AG10803 (cell line): ENCODE measurements around the gene FAM131C.

Experiments
- DNase-seq: peaks from one replicate; pipeline ENCODE4 v3.0.0; 2010; ENCODE audit warnings: low read depth
- H3K4me3 ChIP-seq: 2 replicates; pipeline ENCODE4 v1.5.1; 2011; ENCODE audit warnings: mild to moderate bottlenecking, low read length, control low read depth
- TF ChIP-seq, protein P1 (sequence below): conservative IDR thresholded peaks from 2 replicates; pipeline ENCODE4 v1.5.1; 2011; ENCODE audit warnings: mild to moderate bottlenecking, low read length, control low read depth, inconsistent platforms

The FAM131C gene

DNA sequence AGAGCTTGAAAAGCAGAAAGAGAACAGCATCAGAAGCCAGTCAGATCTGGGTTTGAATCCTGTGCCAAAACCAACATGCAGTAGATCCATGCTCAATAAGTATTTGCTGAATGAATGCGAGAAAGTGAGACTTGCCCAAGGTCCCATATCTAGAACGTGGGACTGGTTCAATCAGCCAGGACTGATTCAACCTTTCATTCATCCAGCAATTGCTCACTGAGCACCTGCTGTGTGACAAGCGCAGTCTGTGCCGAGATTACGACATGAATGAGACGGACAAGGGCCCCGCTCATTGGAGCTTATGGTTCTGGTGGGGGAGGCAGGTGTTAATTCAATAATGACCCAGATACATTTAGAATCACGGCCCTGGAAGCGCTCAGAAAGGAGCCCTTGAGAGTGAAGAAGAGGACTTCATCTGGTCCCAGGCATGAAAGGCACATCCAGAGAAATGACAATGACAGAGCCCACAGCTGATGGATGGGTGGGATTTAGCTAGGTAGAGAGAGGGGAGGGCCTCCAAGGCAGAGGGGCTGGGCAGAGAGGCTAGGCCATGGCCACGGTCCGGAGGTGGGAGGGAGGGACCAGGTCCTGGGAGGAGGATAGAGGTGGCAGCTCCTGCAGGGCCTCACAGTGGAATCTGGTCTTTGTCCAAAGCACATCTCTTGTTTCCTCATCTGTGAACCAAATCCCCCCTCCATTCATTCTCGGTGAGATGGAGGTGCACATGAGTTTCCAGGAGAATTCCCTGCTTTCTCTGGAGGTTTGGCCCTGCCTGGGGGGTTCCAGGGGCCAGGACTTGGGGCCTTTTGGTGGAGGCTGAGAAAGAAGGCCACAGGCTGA is 4.2 kb upstream of the FAM131C start:
- DNase-seq: no peak
- no peak overlapping the region for H3K4me3 ChIP-seq
- TF ChIP-seq, protein P1, sequence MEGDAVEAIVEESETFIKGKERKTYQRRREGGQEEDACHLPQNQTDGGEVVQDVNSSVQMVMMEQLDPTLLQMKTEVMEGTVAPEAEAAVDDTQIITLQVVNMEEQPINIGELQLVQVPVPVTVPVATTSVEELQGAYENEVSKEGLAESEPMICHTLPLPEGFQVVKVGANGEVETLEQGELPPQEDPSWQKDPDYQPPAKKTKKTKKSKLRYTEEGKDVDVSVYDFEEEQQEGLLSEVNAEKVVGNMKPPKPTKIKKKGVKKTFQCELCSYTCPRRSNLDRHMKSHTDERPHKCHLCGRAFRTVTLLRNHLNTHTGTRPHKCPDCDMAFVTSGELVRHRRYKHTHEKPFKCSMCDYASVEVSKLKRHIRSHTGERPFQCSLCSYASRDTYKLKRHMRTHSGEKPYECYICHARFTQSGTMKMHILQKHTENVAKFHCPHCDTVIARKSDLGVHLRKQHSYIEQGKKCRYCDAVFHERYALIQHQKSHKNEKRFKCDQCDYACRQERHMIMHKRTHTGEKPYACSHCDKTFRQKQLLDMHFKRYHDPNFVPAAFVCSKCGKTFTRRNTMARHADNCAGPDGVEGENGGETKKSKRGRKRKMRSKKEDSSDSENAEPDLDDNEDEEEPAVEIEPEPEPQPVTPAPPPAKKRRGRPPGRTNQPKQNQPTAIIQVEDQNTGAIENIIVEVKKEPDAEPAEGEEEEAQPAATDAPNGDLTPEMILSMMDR: no peak

DNA sequence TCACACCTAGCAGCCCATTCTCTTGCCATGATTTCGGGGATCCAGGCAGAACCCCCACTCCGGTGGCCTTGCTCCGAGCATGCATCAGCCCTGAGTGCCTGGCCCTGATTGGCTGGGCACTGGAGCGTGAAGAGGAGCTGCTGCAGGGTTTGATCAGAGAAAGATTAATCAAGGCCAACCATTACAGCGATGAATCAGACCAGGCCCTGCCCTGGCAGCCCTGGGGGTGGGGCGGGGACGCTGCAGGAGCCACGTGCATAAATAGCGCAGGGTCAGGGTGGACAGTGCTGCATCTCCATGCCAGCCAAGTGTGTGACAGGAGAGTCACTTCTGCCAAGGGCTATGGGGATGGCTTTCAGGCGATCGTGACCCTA is 3.4 kb upstream of the FAM131C start:
- H3K4me3 ChIP-seq: no peak overlapping the region
- TF ChIP-seq, protein P1: no peak
- DNase-seq: peak; percentile 40

DNA sequence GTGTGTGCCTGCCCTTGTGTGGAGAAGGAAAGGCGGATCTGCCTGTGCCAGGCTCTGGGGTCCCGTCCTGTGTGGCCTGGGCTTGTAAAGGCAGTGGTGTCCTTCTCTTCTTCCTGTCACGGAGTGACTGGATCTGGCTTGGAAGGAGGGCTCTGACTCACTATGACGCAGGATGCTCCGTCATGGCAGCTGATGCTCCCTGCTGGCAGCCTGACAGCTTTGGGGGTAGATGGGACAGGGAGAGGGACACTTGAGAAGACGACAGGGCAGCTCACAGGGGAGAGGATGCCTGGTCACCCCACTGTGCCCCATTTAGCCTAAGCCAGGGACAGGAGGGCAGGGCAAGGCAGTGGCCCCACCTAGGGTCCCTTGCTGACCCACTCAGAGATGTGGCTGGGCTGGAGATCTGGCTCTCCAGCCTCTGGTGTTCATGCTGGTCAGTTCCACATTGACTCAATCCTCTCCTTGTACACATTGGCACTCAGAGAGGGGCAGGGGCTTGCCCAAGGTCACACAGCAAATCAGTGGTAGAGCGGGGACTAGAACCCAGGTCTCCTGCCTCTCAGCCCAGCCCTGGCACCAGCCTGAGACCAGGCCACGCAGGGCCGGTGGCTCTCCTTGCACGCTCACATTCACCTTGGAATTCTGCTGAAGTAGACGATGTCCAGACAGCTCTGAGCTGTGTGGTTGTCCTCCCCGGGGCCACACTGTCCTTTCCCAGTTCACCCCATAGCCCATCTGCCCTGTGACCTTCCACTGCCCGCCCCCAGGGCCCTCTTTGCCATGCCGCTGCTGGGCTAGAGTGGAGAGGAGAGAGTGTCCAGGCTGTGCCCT is 2.8 kb upstream of the FAM131C start:
- H3K4me3 ChIP-seq: no peak overlapping the region
- TF ChIP-seq, protein P1: no peak
- DNase-seq: peak; percentile 86

DNA sequence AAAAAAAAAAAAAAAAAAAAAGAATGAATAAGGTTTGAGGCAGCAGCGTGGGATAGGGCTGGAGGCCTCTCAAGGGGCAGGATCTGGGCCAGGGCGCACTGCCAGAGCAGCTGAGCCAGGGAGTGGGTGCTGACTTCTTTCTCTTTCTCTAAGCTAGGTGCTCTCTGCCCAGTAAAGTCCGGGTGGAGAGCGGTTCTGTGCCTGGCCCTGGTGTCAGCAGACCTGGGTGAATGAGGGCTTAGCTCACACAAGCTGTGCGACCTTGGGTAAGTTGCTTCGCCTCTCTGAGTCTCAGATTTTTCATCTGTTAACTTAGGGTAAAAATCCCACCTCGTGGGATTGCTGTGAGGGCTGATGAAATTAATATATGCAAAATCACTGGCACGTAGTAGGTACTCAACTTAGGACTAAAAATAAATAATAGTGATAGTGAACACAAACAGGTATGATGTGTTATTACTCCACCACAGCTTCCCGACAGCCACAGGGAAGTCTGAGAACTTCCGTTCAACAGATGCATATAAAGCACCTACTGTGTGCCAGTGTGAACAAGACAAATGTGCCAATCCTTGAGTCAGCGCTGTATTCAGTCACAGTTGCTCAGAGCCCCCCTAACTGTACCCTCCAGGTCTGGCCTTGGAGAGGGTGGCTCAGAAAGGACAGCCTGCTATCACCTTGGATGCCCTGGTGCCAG is 2.0 kb upstream of the FAM131C start:
- DNase-seq: peak; percentile 67
- H3K4me3 ChIP-seq: no peak overlapping the region
- TF ChIP-seq, protein P1: no peak

DNA sequence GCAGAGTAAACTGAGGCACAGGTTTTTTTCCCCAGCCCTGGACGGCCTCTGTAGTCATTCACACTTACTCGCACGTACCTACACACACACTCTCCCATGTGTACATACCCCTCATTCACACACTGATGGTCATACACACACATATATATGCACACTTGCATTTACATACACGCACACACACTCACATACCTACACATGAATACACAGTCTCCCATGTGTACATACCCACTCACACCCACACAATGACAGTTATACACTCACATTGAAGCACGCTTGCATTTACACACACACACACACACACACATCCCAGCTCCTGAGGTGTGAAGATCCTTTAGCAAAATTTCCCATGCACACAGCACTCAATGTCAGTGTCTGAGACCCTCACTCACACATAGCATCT is 766 bp upstream of the FAM131C start:
- no peak overlapping the region for H3K4me3 ChIP-seq

DNA sequence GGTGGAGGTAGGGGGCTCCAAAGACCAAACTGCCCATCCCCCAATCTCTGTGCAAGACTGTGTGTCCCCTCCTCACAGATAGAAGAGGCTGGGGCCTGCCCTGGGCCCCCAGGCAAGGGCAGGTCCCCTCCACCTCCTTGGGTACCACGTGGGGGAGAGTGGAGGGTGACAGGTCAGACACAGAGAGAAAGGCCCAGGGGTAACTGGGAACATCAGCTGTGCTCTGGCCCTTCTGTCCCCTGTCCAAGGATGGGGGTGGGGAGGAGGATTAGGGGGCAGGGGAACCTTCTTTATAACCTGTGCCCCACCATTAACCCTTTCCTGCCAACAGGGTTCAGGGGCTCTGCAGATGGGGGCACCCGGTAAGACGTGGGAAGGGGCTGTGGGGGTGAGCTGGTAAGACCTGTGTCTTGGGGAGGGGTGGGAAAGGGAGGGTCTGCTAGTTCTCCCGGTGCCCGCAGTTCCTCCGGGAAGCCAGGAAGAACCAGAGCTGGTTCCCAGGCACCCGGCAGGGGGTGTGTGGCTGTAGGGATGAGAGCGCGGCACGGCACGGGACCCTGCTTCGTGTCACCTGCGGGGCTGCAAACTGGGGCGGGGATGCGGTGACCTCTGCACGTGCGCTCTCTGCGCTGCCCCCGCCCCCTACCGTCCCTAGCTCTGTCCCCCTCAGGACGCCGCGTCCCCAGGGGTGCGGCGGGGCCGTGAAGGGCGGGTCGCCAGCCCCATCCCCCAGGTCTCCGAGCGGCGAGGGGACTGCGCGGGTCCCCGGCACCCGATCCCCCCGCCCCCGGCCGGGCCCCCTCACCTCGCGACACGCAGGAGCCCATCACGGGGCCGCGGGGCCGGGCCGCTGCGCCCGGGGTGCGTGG is 601 bp downstream of the FAM131C start:
- peak overlapping the region; percentile 46 for H3K4me3 ChIP-seq
- TF ChIP-seq, protein P1: peak; percentile 33
- no peak for DNase-seq

More for the DNA sequence above, 766 bp upstream of the FAM131C start:
- TF ChIP-seq, protein P1: no peak
- DNase-seq: no peak
